Ovary (tissue), 1 donor: ENCODE data around the gene CNRIP1.

Source experiments
- EP300 ChIP-seq: sonication (generic); formaldehyde crosslinking; IDR thresholded peaks from one replicate; pipeline ENCODE4 v1.6.1; 2017; ENCODE audit warnings: antibody characterized with exemption
- POLR2A ChIP-seq: fragments of 450-650 bp; IDR thresholded peaks from one replicate; pipeline ENCODE4 v1.6.1; 2017; ENCODE audit warnings: antibody characterized with exemption, mild to moderate bottlenecking, moderate library complexity

DNA sequence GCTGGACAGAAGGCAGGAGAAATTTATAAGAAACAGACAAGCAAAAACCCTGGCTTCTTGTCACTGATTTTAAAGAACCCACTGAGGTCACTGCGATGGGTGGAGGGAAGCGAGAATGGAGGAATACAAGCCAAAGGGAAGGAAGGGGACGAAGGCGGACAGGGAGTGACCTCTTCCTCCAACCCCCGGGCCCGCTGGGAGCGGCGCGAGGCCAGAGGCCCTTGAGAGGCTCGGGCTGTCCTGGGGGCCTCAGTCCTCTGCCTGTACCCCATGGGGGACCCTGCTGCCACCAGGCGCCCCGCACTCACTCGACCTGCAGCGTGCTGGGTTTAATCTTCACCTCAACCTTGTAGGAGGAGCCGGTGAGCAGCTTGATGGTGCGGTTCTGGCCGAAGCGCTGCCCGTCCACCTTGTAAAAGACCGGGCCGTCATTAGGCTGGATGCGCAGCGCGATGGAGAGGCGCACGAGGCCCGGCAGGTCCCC is 793 bp downstream of the CNRIP1 start:
- TF ChIP-seq POLR2A (no peak), EP300 (no peak)
